Fibroblast of peridontal ligament (primary cell): ENCODE measurements around the gene NCF4.

Experiments
- DNase-seq: peaks from one replicate; pipeline ENCODE4 v3.0.0-alpha.2; 2010; ENCODE audit errors: extremely low read depth

Gene NCF4

GRCh38 chr22:36894266-36894665 lies 33.5 kb downstream of the NCF4 start:
- DNase-seq = no peak

- no peak for DNase-seq
Observed at GRCh38 chr22:36897611-36898010, 36.8 kb downstream of the NCF4 start.

- no peak for DNase-seq
Observed at GRCh38 chr22:36898690-36899089, 37.9 kb downstream of the NCF4 start.

- DNase-seq = no peak
Observed at GRCh38 chr22:36899498-36899897, 38.7 kb downstream of the NCF4 start.

GRCh38 chr22:36900225-36900624 lies 39.4 kb downstream of the NCF4 start:
- DNase-seq = no peak

GRCh38 chr22:36900880-36901279 lies 40.1 kb downstream of the NCF4 start:
- DNase-seq = no peak

- DNase-seq = no peak
Observed at GRCh38 chr22:36901411-36902142, 40.8 kb downstream of the NCF4 start.

GRCh38 chr22:36902143-36902926 lies 41.5 kb downstream of the NCF4 start:
- no peak for DNase-seq

- DNase-seq = no peak
Observed at GRCh38 chr22:36904260-36904880, 43.6 kb downstream of the NCF4 start.

GRCh38 chr22:36907253-36908195 lies 46.7 kb downstream of the NCF4 start:
- DNase-seq = no peak

- no peak for DNase-seq
Observed at GRCh38 chr22:36910461-36910860, 49.7 kb downstream of the NCF4 start.

GRCh38 chr22:36911887-36912661 lies 51.3 kb downstream of the NCF4 start:
- no peak for DNase-seq

GRCh38 chr22:36912694-36913426 lies 52.1 kb downstream of the NCF4 start:
- no peak for DNase-seq

- no peak for DNase-seq
Observed at GRCh38 chr22:36913427-36914389, 52.9 kb downstream of the NCF4 start, which contains the start of gene CSF2RB. CSF2RB (plus strand) TSS chr22:36913628; CDS start chr22:36922208, 8,580 bp downstream.

- no peak for DNase-seq
Observed at GRCh38 chr22:36914390-36914752, 53.6 kb downstream of the NCF4 start.

- DNase-seq = no peak
Observed at GRCh38 chr22:36916034-36916433, 55.2 kb downstream of the NCF4 start.

- DNase-seq = no peak
Observed at GRCh38 chr22:36918586-36919284, 57.9 kb downstream of the NCF4 start.
